Umbilical cord (tissue), 2 donors: ENCODE data around the gene CALD1. TPM values are rescaled to one million over a fixed set of nuclear protein-coding genes. Genes with fewer than 3 reads are reported as not detected.

Source experiments
- DNase-seq: peaks from one replicate; pipeline ENCODE4 v3.0.0-alpha.2; 2015; ENCODE audit warnings: low spot score
- total RNA-seq: library from RNA; depleted of rRNA; stranded (reverse); fragments of >200 nt; gene quantifications from one replicate; pipeline ENCODE4 v1.2.3, GENCODE V29; 2014; ENCODE audit warnings: low replicate concordance; ENCODE audit not compliant: insufficient read depth

The CALD1 gene
- total RNA-seq, 1 donor from 2014 or later = 1,052 TPM

DNA sequence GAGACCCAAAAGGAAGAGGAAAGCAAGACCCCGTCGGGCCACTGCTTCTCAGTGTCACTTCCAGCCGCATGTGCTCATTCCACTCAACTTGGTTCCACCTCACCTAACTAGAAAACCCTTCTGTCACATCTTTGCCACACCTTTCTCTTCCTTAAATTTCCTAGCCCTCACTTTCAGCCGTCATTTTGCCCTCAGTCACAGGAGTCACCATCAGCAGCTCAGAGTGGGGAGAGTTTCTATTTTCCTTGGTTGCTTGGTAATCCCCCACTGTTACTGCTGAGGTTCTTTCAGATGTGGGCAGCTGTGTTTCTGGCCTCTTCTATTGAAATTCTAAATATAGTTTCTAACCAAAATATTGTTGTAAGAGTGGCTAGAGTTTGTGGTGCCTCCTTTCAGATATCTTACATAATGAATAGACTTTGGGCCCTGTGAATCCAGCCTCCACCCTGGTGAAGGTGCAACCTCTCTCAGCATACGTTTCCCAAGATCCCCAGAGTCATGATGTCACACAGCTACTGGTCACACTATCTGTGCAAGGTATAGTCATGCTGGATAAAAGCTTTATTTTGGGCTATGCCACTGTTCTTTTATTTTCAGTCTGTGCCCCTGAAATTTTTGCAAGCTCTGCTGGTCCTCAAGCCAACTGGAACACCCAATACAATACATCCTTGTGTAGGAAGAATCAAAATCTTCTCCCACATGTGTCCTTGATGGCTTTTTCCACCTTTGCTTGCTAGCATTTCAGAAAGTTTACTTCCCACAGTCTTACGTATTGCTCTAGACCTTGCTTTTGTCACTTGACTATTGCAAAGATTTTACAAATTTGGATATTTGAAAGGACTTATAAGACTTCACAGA is 216.0 kb downstream of the CALD1 start:
- DNase-seq = no peak

DNA sequence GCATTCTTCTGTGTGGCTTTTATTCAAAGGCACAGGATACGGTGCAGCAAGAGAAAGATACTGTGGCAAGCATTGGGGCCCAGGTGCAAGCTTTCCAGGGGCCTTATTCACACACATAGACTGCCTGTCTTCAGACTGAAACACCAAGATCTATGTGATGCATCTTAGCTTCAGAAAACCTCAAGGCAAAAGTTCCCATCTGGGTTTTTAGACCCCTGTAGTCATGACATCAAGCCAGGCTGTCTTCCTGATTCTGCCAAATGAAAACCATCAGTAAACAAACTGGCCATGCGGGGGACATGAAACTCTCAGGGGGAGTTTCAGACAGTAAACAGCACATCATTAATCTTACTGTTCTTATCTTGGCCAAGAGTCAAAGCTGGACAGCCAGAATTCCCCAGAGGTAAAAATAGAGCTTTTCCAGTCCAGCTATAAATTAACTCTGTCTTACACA is 216.7 kb downstream of the CALD1 start:
- peak; percentile 27 for DNase-seq

DNA sequence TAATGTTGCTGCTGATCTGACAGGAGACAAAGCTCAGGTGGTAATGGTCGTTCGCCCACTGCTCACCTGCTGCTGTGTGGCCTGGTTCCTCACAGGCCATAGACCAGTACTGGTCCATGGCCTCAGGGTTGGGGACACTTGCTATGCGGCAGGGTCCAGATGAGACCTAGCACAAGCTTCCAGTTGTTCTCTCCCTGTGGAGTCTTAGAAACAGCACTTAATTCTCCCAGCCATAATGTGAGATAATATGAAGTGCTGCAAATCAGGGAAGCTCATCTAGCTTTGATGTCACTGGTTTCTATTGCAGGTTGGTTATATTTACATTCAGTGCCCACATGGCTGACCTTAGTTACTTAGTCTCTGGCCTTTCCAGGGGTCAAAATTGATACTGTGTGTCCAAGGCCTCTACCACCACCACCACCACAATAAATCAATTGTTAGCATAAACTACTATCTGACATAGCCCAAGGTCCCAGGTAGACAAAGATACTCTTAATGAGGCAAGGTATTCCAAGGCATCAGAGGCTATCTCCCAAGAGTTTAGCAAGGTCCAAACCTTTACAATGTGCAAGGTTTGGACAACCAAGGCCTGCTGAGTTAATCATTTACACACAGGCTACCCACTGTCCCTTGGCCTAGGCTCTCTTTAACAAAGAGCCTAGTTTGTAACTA is 217.9 kb downstream of the CALD1 start:
- DNase-seq = no peak

DNA sequence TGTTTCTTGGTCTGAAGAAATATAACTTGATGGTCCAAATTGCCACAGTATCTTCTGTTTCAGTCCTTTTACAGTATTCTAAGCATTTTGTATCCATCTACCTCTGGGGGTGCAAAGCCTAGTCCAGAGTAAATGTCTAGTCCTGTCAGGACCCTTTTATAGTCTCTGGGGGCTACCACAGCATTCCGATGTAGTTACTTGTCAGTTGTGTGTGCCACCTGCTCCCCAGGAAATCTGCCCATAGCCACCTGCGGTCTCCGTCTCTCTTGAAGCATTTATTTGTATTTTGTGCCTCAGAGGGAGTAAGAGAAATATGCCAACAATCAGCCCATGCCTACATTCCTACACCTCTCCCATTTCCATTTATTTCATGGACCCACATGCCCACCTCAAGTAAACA is 219.7 kb downstream of the CALD1 start:
- no peak for DNase-seq

DNA sequence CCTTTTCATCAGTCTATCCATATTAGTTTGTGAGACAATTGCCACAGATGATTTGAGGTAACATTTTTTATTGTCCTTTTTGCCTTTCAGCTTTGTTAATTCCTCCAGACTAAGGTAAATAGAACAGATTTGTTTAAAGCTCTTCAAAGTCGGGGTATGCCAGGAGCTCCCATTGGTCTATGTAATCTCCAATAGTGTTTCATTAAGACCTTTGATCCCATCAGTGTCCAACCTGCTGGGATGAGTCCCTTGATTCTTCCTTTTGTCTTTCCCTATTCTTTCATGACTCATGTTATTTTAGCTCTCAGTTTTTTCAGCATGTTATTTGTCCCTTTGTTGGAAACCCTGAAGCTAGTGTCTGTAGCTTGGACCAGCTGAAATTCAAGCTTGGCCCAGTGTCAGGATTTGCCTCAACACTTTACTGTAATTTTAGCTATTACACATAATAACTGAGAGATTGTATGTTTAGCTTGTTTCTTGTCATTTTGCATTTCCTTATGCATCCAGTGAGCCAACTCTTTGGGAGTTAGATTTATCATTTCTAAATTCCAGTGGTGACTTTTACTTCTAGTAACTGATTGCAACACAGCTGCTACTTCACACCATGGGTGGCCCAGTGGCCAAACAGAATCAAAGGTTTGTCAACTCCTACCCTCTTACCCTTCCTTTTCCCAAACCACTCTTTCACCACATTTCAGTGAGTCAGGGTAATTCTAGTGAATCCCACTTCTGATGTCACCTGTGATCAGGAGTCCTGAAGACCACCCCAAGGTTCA is 222.1 kb downstream of the CALD1 start:
- no peak for DNase-seq

DNA sequence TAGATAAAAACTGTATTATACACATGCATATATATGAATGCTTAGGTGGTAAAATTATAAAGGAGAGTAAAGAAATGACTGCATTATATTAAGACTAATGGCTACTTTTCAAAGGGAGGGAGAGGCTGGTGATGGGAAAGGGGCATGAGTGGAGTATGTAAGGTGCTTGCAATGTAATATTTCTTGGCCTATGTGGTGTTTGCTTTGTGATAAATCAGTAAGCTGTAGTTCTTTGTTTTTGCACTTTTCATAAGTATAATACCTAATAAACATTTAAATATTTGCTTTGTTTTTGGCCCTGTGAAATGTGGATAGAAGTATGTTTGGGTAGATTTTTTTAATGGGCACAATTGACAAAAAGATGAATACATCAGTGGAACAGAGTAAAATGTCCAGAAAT is 232.8 kb downstream of the CALD1 start:
- DNase-seq = no peak

Other genes with a start within 250 kb of the CALD1 start
- gene AKR1B15, start 230.5 kb upstream of the CALD1 start, total RNA-seq = 0.48 TPM
- 96.8 TPM for gene BPGM, start 132.8 kb upstream of the CALD1 start, total RNA-seq
- 16.9 TPM for gene AGBL3, start 206.9 kb downstream of the CALD1 start, total RNA-seq